Suprapubic skin (tissue), 4 donors: Measurements from ENCODE around the gene TAS2R39.
"Not testable (repeated sequence)": the region's sequence is repeated elsewhere in the genome, so short reads cannot be mapped to it uniquely, and the experiment has no call there.

Experiments used
- CTCF ChIP-seq, 2 donors: fragments of 200-600 bp in 1 of 2; fragments of 450-650 bp in 1 of 2; sonication (generic) in 1 of 2; IDR thresholded peaks; one replicate each; pipeline ENCODE4 v1.5.1; 2016 to 2019; ENCODE audit warnings: antibody characterized with exemption in 2 of 2, mild to moderate bottlenecking in 1 of 2, moderate library complexity in 1 of 2
- EP300 ChIP-seq: sonication (generic); formaldehyde crosslinking; IDR thresholded peaks from one replicate; pipeline ENCODE4 v1.6.1; 2017; ENCODE audit warnings: antibody characterized with exemption
- POLR2A ChIP-seq, 2 donors: fragments of 450-650 bp; IDR thresholded peaks; one replicate each; pipeline ENCODE4 v1.6.1; 2017; ENCODE audit warnings: antibody characterized with exemption in 2 of 2, mild to moderate bottlenecking in 2 of 2, moderate library complexity in 2 of 2
- POLR2AphosphoS5 ChIP-seq, 3 donors: sonication (generic); formaldehyde crosslinking; IDR thresholded peaks; one replicate each; pipeline ENCODE4 v1.6.1; 2017; ENCODE audit warnings: antibody characterized with exemption in 3 of 3

GRCh38 chr7:143150696-143151095, 32.5 kb upstream of the TAS2R39 start:
- TF ChIP-seq POLR2A (IDR thresholded peaks at IDR 0.05); POLR2AphosphoS5 (IDR thresholded peaks at IDR 0.05); CTCF (IDR thresholded peaks at IDR 0.05); EP300: not testable (repeated sequence)
